CD4-positive, alpha-beta T cell treated with Interferon gamma for 1 hour (primary cell): Measurements from ENCODE around the gene MAMLD1.

Experiments used
- DNase-seq: peaks from one replicate; pipeline ENCODE4 v3.0.0-alpha.2; 2020

MAMLD1 gene

DNA sequence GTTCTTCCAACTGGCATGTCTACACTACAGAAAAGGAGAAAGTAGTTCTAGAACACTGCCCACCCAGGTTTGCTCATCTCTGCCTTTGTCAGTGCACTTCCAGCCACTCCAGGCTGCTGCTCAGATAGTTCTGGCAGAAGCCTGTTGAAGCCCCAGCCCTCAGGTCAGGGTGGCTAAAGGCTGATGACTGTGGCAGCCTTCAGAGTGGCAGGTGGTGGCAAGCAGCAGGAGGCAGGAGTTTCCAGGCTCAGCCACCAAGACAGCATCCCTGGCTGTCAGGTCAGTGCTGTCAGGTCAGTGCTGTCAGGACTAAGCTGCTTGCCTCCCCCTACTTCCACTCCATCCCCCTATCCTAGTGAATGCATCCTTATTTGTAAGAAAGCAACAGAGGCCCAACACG lies 100.4 kb downstream of the MAMLD1 start:
- DNase-seq, result no peak

DNA sequence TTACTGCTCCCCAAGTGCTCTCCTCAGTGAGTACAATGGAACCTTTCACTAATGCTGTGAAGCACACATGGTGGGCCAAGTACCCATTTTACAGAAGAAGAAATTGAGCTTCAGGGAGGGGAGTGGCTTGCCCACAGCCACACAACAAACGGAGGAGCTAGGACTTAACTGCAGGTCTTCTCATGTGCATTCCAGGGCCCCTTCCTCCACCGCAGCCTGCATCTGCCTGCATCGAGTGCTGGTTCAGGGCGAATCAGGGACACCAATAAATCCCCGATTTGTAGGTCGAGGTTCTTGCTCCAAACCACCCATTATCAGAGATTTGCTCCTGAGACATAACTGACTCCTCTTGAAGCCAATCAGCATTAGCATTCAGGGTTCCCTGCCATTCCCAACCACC lies 100.9 kb downstream of the MAMLD1 start:
- no peak for DNase-seq

DNA sequence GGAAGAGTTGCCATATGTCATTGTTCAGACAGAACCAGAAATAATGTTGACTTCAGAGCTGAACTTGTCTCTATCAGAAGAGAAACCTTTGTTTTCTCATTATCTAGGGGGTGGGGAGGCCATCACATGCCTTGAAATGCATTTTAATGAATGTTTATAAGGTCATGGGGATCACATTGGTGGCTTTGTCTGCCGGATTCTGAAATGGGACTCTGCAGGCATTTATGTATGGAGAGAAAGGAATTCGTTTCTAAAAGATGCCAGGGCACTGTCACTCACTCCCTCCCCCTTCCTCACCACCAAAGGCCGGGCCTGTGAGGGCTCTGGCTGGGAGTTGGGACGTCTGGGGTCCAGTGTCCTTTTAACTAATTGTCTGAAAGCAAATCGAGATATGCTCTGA lies 102.2 kb downstream of the MAMLD1 start:
- DNase-seq, result no peak

DNA sequence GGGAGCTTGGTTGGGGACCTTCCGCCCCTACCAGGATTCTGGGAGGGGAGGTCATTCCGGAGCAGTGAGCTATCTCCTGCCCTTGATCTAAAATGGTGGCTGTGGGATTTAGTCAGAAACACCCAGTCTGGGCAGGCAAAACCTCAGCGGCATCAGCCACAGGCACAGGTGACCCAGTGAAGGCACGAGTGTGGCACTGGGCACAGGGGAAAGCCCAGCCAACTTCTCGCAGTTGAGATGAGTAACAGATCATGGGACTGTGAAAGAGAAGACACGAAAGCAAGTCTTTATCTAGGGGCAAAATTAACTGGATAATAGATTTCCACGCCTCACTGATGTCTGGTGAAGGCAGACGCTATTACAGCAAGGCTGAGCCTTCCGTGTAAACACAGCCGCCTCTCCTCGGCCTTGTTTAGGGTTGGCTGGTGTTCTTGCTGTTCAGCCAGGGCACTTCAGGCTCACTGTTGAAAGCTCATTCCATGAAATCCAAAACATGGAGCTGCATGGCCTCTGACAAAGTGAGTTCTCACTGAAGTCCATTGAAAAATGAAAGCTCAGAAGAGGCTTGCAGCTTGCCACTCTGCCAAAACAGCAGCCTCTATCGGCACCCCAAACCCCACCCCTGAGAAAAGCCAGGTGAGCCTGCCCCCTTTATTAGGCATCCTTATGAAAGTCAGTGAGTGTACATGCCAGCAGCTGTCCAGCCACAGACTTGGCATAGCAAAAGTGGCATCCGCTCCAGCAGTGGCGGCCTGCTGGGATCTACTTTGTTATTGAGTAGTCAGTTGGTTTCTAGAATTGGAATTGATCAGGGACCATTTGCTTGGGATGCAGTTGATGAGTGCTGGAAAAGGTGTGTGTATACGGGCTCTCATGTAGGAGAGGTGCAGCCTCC lies 103.0 kb downstream of the MAMLD1 start:
- DNase-seq, result no peak

DNA sequence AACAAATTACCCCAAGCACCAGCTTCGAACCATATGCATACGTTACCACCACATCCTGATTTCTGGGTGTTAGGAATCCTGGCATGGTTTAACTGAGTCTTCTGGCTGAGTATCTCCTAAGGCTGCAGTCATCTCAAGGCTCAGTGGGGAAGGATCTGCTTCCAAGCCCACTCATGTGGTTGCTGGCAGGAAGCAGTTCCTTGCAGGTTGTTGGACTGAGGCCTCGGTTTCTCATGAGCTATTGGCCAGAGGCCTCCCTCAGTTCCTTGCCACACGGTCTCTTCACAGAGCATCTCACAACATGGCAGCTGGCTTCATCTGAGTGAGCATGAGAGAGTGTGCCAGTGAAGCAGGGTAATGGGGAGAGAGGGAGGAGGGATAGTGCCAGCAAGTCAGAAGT lies 109.2 kb downstream of the MAMLD1 start:
- no peak for DNase-seq

DNA sequence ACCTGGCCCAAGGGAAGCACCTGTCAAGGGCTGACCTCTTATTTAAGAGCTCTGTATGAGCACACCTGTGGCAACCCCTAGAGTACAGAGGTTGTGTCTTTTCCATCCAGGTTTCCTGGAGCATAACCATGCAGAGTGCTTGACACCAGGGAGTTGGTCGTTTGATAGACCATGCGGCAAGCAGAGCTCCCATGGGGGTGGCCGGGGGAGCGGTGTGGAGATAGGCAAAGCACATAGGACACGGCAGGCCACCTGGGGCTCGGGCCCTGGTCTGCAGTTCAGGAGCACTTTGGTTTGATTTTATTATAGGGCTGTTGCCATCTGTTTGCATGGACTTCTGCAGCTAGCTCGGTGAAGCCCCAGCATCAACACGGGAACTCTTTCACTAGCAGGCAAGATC lies 110.3 kb downstream of the MAMLD1 start:
- DNase-seq, result no peak

DNA sequence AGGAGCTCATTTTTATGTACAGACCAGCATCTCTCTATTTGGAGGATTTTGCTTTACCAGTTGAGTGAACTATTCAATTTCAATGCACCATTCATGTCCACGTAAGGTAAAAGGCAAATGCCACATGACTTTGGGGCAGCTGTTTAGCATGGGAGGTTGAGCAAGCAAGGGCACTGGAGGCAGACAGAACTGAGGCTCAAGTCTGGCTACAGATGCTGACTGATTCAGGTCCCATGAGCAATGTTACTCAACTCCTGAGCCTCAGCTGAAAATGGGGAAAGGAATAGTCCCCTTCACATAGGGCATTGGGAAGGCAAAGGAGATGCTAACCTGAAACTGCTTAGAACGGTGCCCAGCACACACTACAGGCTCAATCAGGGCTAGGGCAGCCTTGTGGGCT lies 112.3 kb downstream of the MAMLD1 start:
- no peak for DNase-seq

DNA sequence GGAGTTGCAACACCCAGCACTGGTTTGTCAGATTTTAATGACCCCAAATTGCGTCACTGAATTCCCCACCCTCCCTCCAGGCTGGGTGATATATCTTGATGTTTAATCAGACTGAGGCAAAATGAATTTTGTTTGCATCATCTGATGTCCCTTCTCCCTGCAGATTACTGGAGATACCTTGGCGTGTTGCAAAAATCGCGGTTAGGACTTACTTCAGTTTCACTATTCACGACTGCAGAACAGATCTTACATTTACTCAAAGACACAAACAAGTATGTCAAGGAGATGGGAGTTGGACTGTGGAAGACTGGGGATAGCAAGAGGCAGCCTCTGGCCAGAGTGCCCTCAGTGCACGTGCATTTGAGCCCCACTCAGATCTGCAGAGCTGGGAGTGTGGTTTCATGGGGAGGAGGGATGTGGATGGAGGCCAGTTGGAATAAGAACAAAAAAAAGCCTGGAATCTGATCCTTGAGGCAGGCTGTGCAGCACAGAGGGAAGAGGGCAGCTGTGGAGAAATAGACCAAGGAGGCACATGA lies 113.1 kb downstream of the MAMLD1 start:
- no peak for DNase-seq

DNA sequence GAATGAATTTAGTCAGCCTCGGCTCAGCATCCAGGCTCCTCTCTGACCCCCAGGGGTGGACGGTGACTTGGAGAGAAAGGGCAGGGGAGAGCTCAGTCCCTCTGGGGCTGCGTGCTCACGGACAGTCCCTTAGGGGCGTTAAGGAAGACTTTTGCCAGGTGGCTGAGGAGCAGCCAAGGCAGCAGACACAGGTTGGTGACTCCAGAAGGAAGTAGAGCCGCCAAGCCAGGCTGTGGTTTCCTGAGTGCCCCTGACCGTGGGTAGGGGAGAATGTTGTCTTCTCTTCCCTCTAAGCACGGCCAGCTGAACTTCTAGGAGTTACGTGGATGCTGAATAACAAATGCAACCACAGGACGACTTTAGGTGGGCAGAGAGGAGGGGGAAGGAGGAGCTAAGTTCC lies 114.3 kb downstream of the MAMLD1 start:
- DNase-seq, result no peak

DNA sequence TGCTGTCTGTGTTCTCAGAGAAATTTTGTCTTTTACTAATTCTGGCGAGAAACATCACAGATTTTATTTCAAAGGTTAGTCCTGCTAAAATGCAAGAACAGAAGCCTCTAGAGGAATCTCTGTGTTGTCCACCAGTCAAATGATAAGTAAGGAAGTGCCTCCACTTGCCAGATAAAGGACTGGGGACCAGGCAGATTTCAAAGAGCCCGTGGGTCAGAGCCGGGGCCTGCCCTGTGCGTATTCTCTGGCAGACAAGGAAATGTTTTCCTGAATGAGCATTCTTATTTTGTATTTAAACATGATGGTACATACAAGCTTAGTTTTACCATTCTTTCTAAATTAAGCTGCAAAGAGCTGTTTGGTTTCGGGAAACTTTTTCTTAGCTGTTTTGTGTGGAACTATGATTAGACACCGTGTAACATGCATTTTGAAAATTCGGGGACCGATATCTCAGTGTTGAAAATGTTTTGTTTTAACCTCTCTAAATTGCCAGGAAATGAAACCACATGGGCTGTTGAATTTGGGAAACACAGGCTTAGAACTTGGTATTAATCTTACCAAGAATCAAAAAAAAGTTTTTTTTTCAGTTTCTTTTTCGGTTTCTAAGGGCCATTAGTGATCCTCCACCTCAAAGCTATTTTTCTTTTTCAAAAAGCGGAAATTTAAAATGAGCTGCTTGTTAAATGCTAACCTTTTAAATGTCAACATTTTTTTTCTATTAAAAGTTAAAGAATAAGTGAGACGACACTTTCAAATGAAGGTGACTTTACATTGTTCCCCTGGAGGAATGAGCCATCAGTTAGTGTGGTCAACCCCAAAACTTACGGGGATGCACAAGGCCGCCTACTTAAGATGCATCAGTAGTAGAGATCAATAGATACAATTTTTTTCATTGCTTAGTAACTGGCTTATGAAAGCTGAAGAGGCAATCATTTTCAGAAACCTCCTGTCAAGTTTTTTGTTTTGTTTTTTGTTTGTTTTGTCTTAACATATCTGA lies 115.7 kb downstream of the MAMLD1 start:
- no peak for DNase-seq

DNA sequence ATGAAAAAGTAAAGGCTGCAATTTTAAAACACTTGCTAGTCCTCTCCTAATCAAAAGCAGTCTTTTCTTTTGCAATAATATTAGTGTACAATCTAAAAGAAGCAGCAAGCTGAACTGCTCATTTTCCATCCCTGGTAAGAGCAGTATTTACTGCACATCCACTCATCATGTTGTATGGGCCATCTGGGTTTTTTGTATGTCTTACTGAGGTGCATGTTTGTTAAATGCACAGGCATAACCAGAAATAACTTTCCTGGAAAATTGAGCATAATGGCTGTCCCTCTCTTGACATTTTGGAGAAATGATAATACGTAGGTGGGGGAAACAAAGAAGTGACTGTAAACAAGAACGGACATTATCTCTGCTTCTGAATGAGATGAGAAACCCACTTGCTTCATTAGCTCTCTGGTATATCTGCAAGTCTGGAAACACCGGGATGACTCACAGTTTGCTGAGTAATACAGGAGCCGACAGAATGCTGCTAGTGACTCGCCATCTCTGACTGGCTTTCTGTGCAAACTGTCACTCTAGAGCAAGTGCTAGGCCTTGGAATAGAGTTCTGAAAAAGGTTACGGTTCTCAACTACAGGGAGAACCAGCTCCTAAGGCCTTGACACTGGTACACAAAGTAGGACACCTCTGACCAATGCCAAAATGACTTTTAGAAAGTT lies 119.6 kb downstream of the MAMLD1 start:
- no peak for DNase-seq

DNA sequence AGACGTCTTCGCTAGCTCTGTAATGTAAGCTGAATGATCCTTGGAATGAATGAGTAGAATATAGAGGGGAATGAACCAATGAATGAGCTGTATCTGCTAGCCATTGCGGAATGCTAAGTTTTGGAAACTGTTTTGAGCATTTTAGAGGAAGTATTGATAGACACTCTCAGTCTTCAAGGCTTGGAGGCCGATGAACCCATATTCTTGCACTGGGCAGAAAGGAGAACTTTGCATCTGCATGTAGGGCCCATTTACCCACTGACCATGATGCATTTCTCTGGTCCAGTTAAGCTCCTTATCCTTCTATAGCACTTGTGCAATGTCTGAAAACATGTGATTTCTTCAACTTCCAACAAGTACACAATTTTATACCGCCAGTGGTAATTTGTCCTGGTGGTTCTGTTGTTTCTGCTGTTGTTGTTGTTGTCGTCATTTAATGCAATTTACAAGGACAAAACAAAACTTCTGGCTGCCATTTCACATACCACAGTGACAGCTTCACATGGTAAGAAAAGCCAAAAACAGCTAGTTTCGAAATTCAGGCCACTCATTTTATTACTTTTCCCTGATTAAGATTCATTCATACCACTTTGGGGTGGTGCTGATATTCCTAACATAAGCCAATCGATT lies 120.4 kb downstream of the MAMLD1 start:
- no peak for DNase-seq

DNA sequence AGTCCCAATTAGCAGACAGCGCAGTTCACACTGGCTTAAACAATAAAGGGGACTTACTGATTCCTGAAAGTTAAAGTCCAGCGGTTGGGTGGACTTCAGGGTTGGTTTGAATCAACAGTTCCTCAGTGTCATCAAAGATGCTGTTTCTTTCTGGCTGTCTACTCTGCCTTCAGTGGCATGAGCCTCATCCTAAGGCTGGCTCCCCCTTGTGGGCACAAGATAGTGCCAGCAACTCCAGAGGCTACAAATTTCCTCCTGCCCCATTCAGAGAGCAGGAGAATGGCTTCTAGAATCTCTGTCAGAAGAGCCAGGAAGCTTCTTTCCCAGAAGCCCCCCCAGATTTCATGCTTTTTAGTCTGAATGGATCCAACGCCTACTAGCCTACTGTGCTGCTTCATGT lies 122.9 kb downstream of the MAMLD1 start:
- DNase-seq, result peak; percentile 38

DNA sequence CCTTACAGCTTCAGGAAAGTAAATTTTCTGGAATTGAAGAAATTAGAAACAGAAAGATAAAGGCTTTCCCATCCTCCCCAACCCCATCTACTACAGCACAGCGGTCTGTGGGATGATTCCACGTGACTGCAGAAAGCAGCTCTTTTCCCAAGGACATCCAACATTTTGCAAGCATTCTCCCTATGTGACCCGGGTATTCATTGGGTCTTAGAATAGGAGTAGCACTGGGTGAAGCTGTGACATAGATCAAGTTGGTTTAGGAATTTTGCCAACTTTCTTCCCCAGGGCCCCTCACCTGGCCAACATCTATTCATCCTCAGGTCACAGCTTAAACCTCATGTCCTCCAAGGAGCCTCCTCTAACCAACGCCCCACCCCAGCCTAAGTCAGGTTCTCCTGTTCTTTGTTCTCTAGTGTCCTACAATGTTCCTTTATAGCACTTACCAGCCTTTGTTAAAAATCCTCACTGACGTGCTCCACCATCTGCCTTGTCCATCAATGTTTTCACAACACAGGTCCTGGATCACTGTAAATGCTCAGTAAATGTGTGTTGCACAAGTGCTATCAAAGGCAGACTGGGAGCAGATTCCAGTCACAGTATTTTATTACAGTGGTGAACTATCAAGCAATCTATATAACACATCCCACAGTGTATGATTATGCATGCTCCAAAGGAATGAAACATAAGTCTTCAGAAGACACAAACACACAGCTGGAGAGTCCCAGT lies 124.4 kb downstream of the MAMLD1 start:
- DNase-seq, result no peak

DNA sequence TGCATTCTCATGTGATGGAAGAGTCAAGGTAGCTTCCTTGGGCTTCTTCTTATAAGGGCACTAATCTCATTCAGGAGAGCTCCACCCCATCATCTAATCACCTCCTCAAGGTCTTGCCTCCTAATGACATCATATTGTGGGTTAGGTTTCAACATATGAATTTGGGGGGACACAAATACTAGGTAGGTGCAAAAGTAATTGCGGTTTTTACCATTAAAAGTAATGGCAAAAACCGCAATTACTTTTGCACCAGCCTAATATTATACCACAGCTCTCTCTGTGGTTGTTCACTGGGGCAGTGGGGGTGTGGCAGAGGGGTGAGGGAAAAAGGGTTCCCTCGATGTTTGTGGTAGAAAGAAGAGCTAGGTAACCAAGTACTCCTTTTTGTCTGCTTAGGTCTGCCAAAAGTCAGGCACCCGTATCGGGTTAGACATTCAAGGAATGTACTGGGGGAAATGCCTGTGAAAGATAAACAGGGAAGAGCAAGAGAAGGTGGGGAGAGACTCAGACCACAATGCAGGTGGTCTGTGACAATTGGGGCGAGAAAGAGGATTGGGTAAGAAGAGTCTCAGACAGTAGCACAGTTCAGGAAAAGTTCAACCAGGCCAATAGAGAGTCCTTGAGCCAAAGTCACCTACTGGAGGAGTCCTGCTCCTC lies 126.4 kb downstream of the MAMLD1 start:
- no peak for DNase-seq

DNA sequence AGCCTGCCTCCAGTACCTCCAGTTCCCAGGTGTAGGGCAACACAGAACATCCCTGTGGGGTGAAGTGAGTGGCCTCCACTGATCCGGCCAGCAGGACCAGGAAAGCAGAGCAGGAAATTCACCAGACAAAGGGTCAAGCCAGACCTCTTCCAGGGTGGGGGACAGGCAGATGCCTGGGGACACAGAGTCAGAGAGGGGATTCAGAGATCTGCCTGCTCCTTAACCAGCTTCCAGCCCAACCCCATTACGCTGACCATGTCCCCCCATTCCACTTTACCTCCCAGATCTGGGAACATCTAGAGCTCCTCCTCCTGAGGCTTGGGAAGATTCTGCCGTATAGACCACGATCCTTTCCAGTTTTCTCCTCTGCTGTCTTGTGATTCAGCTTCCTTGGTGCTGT lies 132.4 kb downstream of the MAMLD1 start:
- no peak for DNase-seq

DNA sequence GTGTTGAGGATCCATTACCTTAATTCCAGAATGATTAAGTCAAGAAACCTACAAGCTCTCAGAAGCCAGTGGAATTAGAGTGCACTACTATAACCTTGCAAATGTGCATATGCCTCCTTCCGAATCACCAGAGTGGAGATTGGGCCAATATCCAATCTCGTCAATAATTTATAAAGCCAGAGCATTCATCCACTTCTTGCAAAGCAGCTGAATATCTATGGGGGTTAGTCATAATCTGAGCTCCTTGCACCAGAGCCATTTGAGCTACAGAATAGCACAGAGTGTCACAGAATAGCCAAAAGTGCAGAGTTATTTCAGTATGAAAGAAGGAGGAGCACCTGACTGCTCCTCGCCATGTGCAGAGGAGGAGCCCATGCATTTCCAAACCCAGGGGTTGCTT lies 136.1 kb downstream of the MAMLD1 start:
- no peak for DNase-seq

DNA sequence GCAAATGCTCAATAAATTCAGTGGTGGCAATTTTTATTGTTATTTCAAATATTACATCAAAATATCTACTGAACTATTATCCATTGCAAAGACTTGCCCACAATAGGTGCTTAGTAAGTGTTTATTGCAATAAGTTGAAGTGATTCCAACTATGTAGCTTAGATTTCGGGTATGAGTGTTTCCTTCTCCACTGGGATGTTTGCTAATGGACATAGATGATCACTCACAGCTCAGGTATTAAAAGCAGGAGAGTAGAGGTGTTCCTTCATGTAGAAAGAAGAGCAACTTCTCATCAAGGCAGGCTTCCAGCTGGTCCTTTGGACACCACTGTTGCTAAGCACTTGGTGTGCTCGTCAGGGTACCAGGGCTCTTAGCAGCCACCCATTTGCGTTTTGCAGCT lies 139.0 kb downstream of the MAMLD1 start:
- no peak for DNase-seq

DNA sequence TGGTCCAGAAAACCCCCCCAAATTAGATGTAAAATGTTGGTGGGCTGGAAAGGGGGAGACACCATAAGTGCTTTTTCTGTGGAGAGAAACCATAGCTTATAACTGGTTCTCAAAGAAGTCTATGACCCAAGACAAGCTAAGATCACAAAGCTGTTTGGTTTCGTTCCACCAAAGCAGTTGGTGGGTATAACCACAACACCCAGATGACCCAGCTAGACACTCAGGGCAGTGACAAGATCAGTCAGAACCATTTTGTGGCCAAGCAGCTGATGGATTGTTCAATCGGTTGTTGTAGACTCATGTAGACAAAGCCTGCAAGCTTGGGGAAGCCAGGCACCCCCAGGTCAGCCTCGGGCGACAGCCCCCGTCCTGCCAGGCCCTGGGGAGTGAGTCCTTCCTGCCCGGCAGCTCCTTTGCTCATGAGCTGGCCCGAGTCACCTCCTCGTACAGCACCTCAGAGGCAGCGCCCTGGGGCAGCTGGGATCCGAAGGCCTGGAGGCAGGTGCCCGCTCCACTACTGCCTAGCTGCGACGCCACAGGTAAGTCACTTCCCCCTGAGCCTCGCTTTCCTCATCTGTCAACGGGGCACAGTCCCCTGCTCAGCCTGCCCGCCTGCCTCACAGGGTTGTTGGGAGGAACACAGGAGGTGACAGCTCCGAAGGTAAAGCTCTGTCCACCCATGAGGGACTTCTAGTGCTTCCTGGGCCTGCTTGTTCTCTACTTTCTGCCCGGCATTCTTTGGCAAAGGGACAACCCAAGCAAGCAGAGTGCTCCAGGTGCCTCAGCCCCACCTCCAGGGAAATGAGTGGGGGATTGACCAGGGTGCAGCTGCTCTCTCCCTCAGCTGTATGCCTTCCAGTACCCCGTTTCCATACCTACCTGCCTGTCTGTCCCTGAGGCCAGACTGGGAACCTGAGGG lies 140.1 kb downstream of the MAMLD1 start:
- DNase-seq, result no peak

DNA sequence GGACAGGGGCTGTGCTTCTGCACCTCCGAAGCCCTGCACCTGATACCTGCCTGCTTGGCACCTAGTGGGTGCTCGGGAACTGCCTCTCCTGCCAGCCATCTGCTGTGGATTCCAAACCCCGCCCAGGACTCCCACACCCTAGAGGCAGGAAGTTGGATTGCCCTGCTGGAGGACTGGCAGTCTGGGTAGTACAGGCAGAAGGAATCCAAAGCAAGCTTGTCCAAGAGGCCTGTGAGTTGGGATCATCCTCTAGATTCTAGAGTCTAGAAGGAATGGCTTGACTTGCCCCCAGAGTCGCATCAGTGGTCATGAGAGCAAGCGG lies 140.7 kb downstream of the MAMLD1 start:
- DNase-seq, result no peak
